Endometrial microvascular endothelial cells (primary cell): ENCODE data around the gene ZNF534. TPM values are rescaled to one million over a fixed set of nuclear protein-coding genes. Genes with fewer than 3 reads are reported as not detected.
"Not testable (repeated sequence)": the region's sequence is repeated elsewhere in the genome, so short reads cannot be mapped to it uniquely, and the experiment has no call there.

Experiments
- in situ Hi-C: cut with HindIII; loops from 2 replicates; pipeline ENCODE4 v1.10.0; 2017; ENCODE audit warnings: low sequenced_read_pairs, low pct_unique_long_range_greater_than_20kb; ENCODE audit errors: inconsistent ontology term
- total RNA-seq: library from RNA; depleted of rRNA; stranded (reverse); fragments of >200 nt; gene quantifications from one replicate; pipeline ENCODE4 v1.2.3, GENCODE V29; 2015; ENCODE audit errors: inconsistent ontology term

The ZNF534 gene
- total RNA-seq, 1 donor from 2014 or later = not detected

DNA sequence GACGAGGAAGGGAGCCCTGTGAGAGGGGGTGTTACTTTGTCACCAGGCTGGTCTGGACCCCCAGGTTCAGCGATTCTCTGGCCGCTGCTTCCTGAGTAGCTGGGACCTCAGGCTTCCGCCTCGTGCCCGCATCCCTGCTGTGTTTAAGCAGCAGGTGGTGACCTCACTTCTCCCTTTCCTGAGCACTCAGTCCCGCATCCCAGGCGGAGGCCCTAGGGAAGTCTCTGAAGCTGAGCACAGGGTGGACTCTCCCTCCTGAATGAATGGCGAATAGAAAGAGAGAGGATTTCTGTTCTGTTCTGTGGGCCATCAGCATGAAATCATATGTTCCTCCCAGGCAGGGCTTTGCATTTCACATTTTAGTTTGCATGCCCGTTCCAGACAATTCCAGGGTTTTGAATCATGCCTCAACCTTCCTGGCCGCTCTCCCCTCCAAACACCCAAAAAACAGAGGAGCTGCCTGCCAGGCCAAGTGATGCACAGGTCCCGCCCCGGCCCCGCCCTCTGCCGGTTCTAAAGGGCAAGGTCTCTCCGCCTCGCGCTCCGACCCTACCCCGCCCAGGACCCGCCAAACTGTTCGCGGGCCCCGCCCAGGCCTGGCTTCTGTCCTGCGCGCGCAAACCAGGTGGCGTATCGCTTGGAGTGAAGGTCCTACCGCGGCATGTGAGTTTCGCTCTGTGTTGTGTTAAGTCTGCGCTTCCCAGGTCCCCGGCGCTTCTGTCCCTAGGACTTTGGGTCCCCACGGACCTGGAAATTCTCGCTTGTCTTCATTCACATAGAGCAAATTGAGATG lies 63.4 kb downstream of the ZNF534 start:
- in situ Hi-C loops = no loop called here

DNA sequence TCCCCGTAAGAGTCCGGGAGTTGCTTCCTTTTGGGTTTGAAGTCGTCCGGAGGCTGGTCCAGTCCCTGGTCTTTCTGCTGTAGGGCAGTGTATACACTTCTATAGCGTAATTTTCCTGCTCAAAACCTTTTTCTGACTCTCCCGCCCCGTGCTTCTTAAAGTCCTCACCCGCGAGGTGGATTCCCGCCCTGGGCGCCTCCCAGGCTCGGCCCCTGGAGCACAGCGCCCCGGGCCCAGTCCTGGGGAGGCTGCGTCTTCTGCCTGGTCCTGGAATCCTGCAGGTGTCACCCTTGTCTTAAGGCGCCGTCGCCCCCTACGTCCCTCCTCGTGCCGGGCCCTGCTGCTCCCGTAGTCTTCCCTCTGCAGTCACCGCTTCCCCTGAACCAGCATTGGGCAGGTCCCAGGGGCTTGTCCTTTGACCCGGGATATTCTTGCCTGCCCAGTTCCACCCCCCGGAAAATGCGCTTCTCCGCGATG lies 64.1 kb downstream of the ZNF534 start:
- in situ Hi-C loops = no loop called here

DNA sequence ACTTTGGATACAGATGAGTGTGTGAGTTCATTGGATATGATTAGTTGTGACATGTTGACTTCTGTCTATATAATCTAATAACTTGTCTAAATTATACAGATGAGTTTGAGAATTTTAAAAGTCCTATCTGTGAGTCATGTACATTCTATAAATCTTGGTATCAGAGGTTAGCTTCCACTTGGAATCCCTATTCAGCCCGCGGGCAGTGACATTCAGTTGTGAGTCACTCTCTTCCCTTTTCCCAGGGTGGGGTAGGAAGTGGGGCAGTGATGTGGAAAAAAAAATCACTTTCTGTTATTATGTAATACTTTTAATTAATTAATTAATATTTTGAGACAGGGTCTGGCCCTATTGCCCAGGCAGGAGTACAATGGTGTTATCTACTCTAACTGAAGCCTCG lies 65.6 kb downstream of the ZNF534 start:
- in situ Hi-C loops = no loop called here

- in situ Hi-C loops = no loop called here
Observed at GRCh38 chr19:52498571-52498970, 69.6 kb downstream of the ZNF534 start.

DNA sequence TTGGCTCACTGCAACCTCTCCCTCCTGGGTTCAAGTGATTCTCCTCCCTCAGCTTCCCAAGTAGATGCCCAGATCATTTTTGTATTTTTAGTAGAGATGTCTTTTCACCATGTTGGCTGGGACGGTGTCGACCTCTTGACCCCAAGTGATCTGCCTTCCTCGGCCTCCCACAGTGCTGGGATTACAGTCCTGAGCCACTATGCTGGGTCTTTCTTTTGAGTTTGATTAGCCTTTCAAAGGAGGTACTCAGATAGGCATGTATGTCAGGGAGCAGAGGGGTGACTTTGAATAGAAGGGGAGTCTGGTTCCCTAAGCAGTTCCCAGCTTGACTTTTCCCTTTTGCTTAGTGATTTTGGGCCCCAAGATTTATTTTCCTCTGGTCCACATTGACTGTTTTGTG lies 71.5 kb downstream of the ZNF534 start:
- in situ Hi-C loops = not testable (repeated sequence)

DNA sequence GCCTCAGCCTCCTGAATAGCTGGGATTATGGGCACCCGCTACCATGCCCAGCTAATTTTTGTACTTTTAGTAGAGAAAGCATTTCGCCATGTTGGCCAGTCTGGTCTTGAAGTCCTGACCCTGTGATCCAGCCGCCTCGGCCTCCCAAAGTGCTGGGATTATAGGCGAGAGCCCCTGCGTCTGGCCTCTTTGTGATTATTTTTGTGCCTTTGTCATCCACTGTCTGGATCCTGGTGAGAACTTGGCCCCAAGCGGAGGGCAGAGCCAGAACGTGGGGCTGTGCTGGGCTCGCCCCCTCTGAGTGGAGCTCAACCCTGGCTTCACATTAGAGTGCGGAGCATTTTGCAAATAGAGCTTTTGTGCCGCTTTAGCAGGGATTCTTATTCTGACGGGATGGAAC lies 72.0 kb downstream of the ZNF534 start:
- in situ Hi-C loops = not testable (repeated sequence)

Other genes starting within 250 kb of the ZNF534 start
- gene PPP2R1A, start 239.1 kb upstream of the ZNF534 start, total RNA-seq = 327 TPM
- gene ZNF766, start 159.6 kb upstream of the ZNF534 start, total RNA-seq = 3.9 TPM
- 3.4 TPM for gene ZNF480, start 132.0 kb upstream of the ZNF534 start, total RNA-seq
- 0.93 TPM for gene ZNF610, start 92.9 kb upstream of the ZNF534 start, total RNA-seq
- gene ZNF880, start 59.2 kb upstream of the ZNF534 start, total RNA-seq = 8.5 TPM
- 11.1 TPM for gene ZNF528, start 31.3 kb upstream of the ZNF534 start, total RNA-seq
- 4.5 TPM for gene ZNF578, start 24.4 kb downstream of the ZNF534 start, total RNA-seq
- 6.9 TPM for gene ZNF808, start 98.5 kb downstream of the ZNF534 start, total RNA-seq
- 8.3 TPM for gene ZNF701, start 141.1 kb downstream of the ZNF534 start, total RNA-seq
- gene ZNF83, start 209.2 kb downstream of the ZNF534 start, total RNA-seq = 17.8 TPM